CD14-positive monocyte (primary cell): ENCODE data around the gene ZKSCAN7. TPM values are rescaled to one million over a fixed set of nuclear protein-coding genes. Genes with fewer than 3 reads are reported as not detected.
"Not testable (repeated sequence)": the region's sequence is repeated elsewhere in the genome, so short reads cannot be mapped to it uniquely, and the experiment has no call there.

Experiments
- DNase-seq, 3 donors: peaks; one replicate each; pipeline ENCODE4 v3.0.0-alpha.2; 2011 to 2022
- H2AFZ ChIP-seq: 2 replicates; pipeline ENCODE4 v1.6.0; 2012; ENCODE audit warnings: mild to moderate bottlenecking, low read depth, low read length, inconsistent platforms; ENCODE audit not compliant: insufficient read depth, poor library complexity, severe bottlenecking
- H3K27ac ChIP-seq, 2 donors: 1 replicate in 1 of 2; 2 replicates in 1 of 2; pipeline ENCODE4 v1.5.1; 2012 to 2013; ENCODE audit warnings: low read length in 2 of 2, control low read depth in 1 of 2, inconsistent platforms in 1 of 2, low read depth in 1 of 2, mild to moderate bottlenecking in 1 of 2
- H3K27me3 ChIP-seq, 2 donors: one replicate each; pipeline versions ENCODE4 v1.6.0 to v1.6.1; 2011 to 2013; ENCODE audit warnings: low read length in 2 of 2; ENCODE audit not compliant: control insufficient read depth in 2 of 2, insufficient read depth in 2 of 2
- H3K36me3 ChIP-seq, 2 donors: replicated peaks in 1 of 2; 1 replicate in 1 of 2; 2 replicates in 1 of 2; pipeline versions ENCODE4 v1.5.1 to v1.6.1; 2012 to 2013; ENCODE audit warnings: low read length in 2 of 2, control low read depth in 1 of 2, inconsistent platforms in 1 of 2, mild to moderate bottlenecking in 1 of 2; ENCODE audit not compliant: insufficient read depth in 2 of 2, control insufficient read depth in 1 of 2
- H3K4me1 ChIP-seq, 2 donors: 1 replicate in 1 of 2; 2 replicates in 1 of 2; pipeline versions ENCODE4 v1.5.1 to v1.6.1; 2012 to 2013; ENCODE audit warnings: low read length in 2 of 2, control low read depth in 1 of 2, inconsistent platforms in 1 of 2, mild to moderate bottlenecking in 1 of 2, moderate library complexity in 1 of 2; ENCODE audit not compliant: insufficient read depth in 2 of 2, control insufficient read depth in 1 of 2
- H3K4me2 ChIP-seq: replicated peaks from 2 replicates; pipeline ENCODE3; 2012; ENCODE audit warnings: low read length, moderate library complexity, mild to moderate bottlenecking; ENCODE audit not compliant: poor library complexity, severe bottlenecking; ENCODE audit errors: extremely low read depth
- H3K4me3 ChIP-seq, 3 experiments: fragments of 200-600 bp in 1 of 3; sonication (generic) in 1 of 3; replicated peaks in 1 of 3; 1 replicate in 2 of 3; 2 replicates in 1 of 3; pipeline ENCODE4 v1.5.1; 2011 to 2013; ENCODE audit warnings: low read length in 3 of 3, mild to moderate bottlenecking in 3 of 3, control low read depth in 2 of 3, low read depth in 2 of 3, inconsistent platforms in 1 of 3, moderate library complexity in 1 of 3
- H3K79me2 ChIP-seq: 2 replicates; pipeline ENCODE4 v1.6.0; 2012; ENCODE audit warnings: mild to moderate bottlenecking, control low read depth, inconsistent platforms, low read length, moderate library complexity; ENCODE audit not compliant: insufficient read depth
- H3K9ac ChIP-seq: 2 replicates; pipeline ENCODE4 v1.6.0; 2017; ENCODE audit warnings: low read length, mild to moderate bottlenecking; ENCODE audit not compliant: insufficient read depth, poor library complexity, severe bottlenecking
- H3K9me3 ChIP-seq, 2 donors: replicated peaks in 1 of 2; 1 replicate in 1 of 2; 2 replicates in 1 of 2; pipeline versions ENCODE4 v1.5.1 to v1.6.1; 2012 to 2013; ENCODE audit warnings: low read length in 2 of 2, control low read depth in 1 of 2; ENCODE audit not compliant: control insufficient read depth in 1 of 2, insufficient read depth in 1 of 2
- H4K20me1 ChIP-seq: 2 replicates; pipeline ENCODE4 v1.6.0; 2012; ENCODE audit warnings: mild to moderate bottlenecking, low read length, control low read depth, moderate library complexity; ENCODE audit not compliant: insufficient read depth
- H3K27ac Mint-ChIP-seq, 7 donors: one replicate each; pipeline ENCODE4 v1.8.0; 2020; ENCODE audit warnings: mild to moderate bottlenecking in 7 of 7, mixed read lengths in 7 of 7, moderate library complexity in 6 of 7, inconsistent platforms in 2 of 7
- H3K27me3 Mint-ChIP-seq, 3 donors: one replicate each; pipeline ENCODE4 v1.8.0; 2021 to 2022; ENCODE audit warnings: low read depth in 3 of 3, mild to moderate bottlenecking in 3 of 3, mixed read lengths in 3 of 3, moderate library complexity in 3 of 3, inconsistent platforms in 1 of 3
- H3K36me3 Mint-ChIP-seq, 2 donors: one replicate each; pipeline ENCODE4 v1.8.0; 2020; ENCODE audit warnings: mixed read lengths in 2 of 2, inconsistent platforms in 1 of 2, mild to moderate bottlenecking in 1 of 2
- H3K4me1 Mint-ChIP-seq: one replicate; pipeline ENCODE4 v1.8.0; 2020; ENCODE audit warnings: mild to moderate bottlenecking, mixed read lengths
- H3K4me3 Mint-ChIP-seq, 2 donors: one replicate each; pipeline ENCODE4 v1.8.0; 2020; ENCODE audit warnings: mild to moderate bottlenecking in 2 of 2, mixed read lengths in 2 of 2, moderate library complexity in 1 of 2
- H3K9me3 Mint-ChIP-seq, 7 donors: one replicate each; pipeline ENCODE4 v1.8.0; 2020 to 2022; ENCODE audit warnings: mixed read lengths in 7 of 7, mild to moderate bottlenecking in 6 of 7, moderate library complexity in 6 of 7, inconsistent platforms in 2 of 7
- WGBS: methylation state at CpG from one replicate; pipeline ENCODE4 v1.1.5; 2013; ENCODE audit warnings: missing lambda C conversion rate; ENCODE audit not compliant: insufficient coverage; 5-methylcytosine and 5-hydroxymethylcytosine counted together
- intact Hi-C, 2 donors: fragments of 100-400 bp; cut with micrococcal nuclease; formaldehyde crosslinking; loops; one replicate each; pipeline versions ENCODE4 v1.15.0 to v1.15.1; 2023
- polyA plus RNA-seq, 3 donors: library from polyadenylated mRNA; depleted of rRNA in 1 of 3; unstranded in 2 of 3; stranded (reverse) in 1 of 3; fragments of 300-500 nt in 2 of 3; fragments of >200 nt in 1 of 3; fragmentation: Illumina TruSeq in 2 of 3; gene quantifications; 1 replicate in 2 of 3; 2 replicates in 1 of 3; pipeline ENCODE4 v1.2.3, GENCODE V29; 2012 to 2021
- TF ChIP-seq, protein P1 (sequence below): fragments of 200-600 bp; IDR thresholded peaks from one replicate; pipeline ENCODE4 v1.8.0; 2022; ENCODE audit warnings: antibody characterized with exemption, mild to moderate bottlenecking

Gene ZKSCAN7
- polyA plus RNA-seq, 3 donors = 0.29 to 0.51 (median 0.48) TPM

DNA sequence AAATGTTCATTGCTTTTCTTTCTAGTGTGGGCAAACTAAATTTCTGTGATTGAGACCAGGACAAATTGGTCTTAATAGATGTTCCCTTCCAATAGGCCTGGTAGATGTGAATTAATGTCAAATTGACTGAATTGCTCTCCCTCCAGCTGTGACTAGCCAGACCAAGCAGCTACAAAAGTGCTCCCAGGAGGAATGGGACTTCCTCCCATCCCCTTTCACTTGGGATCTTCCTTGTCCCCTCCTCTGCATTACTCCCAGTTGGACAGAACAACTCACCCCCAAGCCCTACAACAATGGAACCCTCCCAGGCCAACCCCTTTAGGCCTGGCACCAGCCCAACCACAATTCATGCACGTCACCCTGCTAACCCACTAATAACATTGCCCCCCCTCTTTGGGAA, 19.6 kb upstream of the ZKSCAN7 start:
- H3K9me3 ChIP-seq = no peaks in the 10 kb centered on the region
- no peak overlapping the region for H2AFZ ChIP-seq
- no peak overlapping the region for H3K4me3 ChIP-seq
- H3K36me3 Mint-ChIP-seq = no peaks in the 10 kb centered on the region
- H3K27me3 Mint-ChIP-seq = peaks cover 2 to 17% (median 12%) of the 10 kb centered on the region in 3 donors
- no peak overlapping the region for H3K4me3 Mint-ChIP-seq
- peaks cover 0 to 6% (median 1%) of the 10 kb centered on the region in 7 donors for H3K9me3 Mint-ChIP-seq
- no peaks in the 10 kb centered on the region for H4K20me1 ChIP-seq
- no peaks in the 10 kb centered on the region for H3K79me2 ChIP-seq
- no peaks in the 10 kb centered on the region for H3K36me3 ChIP-seq
- TF ChIP-seq, protein P1, sequence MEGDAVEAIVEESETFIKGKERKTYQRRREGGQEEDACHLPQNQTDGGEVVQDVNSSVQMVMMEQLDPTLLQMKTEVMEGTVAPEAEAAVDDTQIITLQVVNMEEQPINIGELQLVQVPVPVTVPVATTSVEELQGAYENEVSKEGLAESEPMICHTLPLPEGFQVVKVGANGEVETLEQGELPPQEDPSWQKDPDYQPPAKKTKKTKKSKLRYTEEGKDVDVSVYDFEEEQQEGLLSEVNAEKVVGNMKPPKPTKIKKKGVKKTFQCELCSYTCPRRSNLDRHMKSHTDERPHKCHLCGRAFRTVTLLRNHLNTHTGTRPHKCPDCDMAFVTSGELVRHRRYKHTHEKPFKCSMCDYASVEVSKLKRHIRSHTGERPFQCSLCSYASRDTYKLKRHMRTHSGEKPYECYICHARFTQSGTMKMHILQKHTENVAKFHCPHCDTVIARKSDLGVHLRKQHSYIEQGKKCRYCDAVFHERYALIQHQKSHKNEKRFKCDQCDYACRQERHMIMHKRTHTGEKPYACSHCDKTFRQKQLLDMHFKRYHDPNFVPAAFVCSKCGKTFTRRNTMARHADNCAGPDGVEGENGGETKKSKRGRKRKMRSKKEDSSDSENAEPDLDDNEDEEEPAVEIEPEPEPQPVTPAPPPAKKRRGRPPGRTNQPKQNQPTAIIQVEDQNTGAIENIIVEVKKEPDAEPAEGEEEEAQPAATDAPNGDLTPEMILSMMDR = no peak
- H3K27ac ChIP-seq = no peak overlapping the region
- no peak for DNase-seq
- H3K27me3 ChIP-seq = peaks cover 4 to 8% of the 10 kb centered on the region in 2 donors
- H3K4me1 ChIP-seq = no peaks in the 10 kb centered on the region
- intact Hi-C loops = no loop called here
- H3K9ac ChIP-seq = no peak overlapping the region
- no peak overlapping the region for H3K4me2 ChIP-seq
- 0% methylated on average over 1 of the region's 1 CpG for WGBS
- H3K4me1 Mint-ChIP-seq = no peaks in the 10 kb centered on the region
- no peak overlapping the region for H3K27ac Mint-ChIP-seq

DNA sequence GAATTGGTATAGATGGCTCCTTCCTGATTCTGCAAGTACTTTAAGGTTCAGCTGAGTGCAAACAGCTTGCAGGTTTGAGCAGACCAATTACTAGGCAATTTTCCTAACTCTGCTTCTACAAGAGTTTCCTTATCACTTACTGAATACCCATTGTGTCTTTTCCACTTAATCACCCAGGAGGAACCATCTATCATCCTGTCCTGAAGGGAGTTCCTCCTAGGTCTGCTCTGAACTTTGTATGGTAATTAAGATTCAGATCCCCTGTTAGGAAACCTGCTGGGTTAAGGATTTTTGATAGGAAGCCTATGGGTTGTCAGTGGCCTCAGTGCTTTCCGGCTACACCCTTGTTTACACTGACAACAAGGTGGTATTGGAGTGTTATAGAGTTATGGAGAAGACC, 10.2 kb upstream of the ZKSCAN7 start:
- not testable (repeated sequence) for H2AFZ ChIP-seq, H3K4me3 ChIP-seq, H3K27ac Mint-ChIP-seq

More for the DNA sequence above, 10.2 kb upstream of the ZKSCAN7 start:
- H3K79me2 ChIP-seq, H3K27ac ChIP-seq, DNase-seq, H3K9ac ChIP-seq, intact Hi-C loops, H3K36me3 Mint-ChIP-seq, H3K27me3 ChIP-seq, H3K27me3 Mint-ChIP-seq, H3K4me2 ChIP-seq, H3K4me3 Mint-ChIP-seq, H3K9me3 ChIP-seq, H3K4me1 Mint-ChIP-seq, H4K20me1 ChIP-seq, H3K4me1 ChIP-seq, H3K36me3 ChIP-seq: not testable (repeated sequence)
- peaks cover 10 to 33% (median 12%) of the 10 kb centered on the region in 7 donors for H3K9me3 Mint-ChIP-seq
- no CpG with 5 or more reads among the region's 1 CpG for WGBS
